Measurements from ENCODE around the gene KRTAP10-8.

DNA sequence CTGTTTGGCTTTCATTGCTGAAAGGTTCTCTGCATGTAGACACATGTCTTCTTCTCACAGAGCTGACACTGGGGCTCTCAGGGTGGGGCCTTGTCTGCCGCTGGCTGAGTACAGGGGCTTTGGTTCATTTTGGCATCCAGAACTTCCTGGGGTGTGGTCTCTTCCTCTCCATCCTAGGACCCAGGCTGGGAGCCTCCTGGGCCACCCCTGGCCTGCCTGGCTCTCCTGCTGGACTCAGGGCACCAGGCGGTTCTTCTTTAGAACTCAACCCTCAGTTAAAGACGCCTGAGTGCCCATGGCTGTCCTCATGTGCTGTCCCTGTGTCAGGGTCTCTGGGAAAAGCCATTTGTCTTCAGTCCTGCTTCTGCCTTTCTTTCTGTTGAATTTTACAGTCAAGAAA is 26.0 kb upstream of the KRTAP10-8 start:
- TF ChIP-seq CTCF (IDR thresholded peaks at IDR 0.05) (no peak), ZFX (IDR thresholded peaks at IDR 0.05; ENCODE audit: borderline replicate concordance) (no peak)

All from 22Rv1 (cell line).